H1 (cell line): ENCODE measurements around the gene GLP1R. TPM values are rescaled to one million over a fixed set of nuclear protein-coding genes. Genes with fewer than 3 reads are reported as not detected.
A peak's percentile ranks its signal among the peaks of the same experiment; 100 is the strongest.

ENCODE experiments used
- CTCF ChIA-PET: fragments of 300-600 bp; sonication (Branson Sonifier 250); formaldehyde crosslinking; loops from one replicate; lab custom pipeline; 2021; ENCODE audit not compliant: partially characterized antibody; lab: Charles Lee
- POLR2A ChIA-PET: fragments of 300-600 bp; sonication (Branson Sonifier 250); formaldehyde crosslinking; loops from one replicate; lab custom pipeline; 2021; ENCODE audit warnings: inconsistent platforms; ENCODE audit not compliant: partially characterized antibody; lab: Charles Lee
- DNase-seq, 2 experiments: peaks; one replicate each; pipeline versions ENCODE4 v3.0.0 to v3.0.0-alpha.2; 2010 to 2022; ENCODE audit warnings: low spot score in 2 of 2, low read depth in 1 of 2, mixed read lengths in 1 of 2
- FAIRE-seq: peaks from 2 replicates; lab custom pipeline; 2011; peaks lifted over from hg19 to GRCh38; lab: Jason Lieb, UNC
- H2AFZ ChIP-seq: 2 replicates; pipeline ENCODE4 v1.8.1; 2012; ENCODE audit warnings: low read length, inconsistent platforms
- H2AK5ac ChIP-seq: 2 replicates; pipeline ENCODE4 v1.6.1; 2013; ENCODE audit warnings: low read depth, low read length
- H2BK120ac ChIP-seq: replicated peaks from 2 replicates; pipeline ENCODE3; 2013; ENCODE audit warnings: low read depth, low read length, inconsistent platforms
- H2BK12ac ChIP-seq: 2 replicates; pipeline ENCODE4 v1.6.1; 2013; ENCODE audit warnings: low read depth, low read length
- H2BK15ac ChIP-seq: 2 replicates; pipeline ENCODE4 v1.6.1; 2013; ENCODE audit warnings: low read length
- H2BK20ac ChIP-seq: 2 replicates; pipeline ENCODE4 v1.6.1; 2013; ENCODE audit warnings: low read length
- H2BK5ac ChIP-seq: 2 replicates; pipeline ENCODE4 v1.6.1; 2013; ENCODE audit warnings: low read depth, low read length
- H3K14ac ChIP-seq: 2 replicates; pipeline ENCODE4 v1.6.1; 2013; ENCODE audit warnings: inconsistent platforms; ENCODE audit not compliant: insufficient read length
- H3K18ac ChIP-seq: 2 replicates; pipeline ENCODE4 v1.6.1; 2013; ENCODE audit warnings: low read length; ENCODE audit errors: extremely low read depth
- H3K23ac ChIP-seq: 2 replicates; pipeline ENCODE4 v1.6.1; 2013; ENCODE audit warnings: inconsistent platforms; ENCODE audit not compliant: insufficient read length
- H3K23me2 ChIP-seq: 2 replicates; pipeline ENCODE4 v1.6.1; 2013; ENCODE audit warnings: low read depth, low read length
- H3K27ac ChIP-seq: 2 replicates; pipeline ENCODE4 v1.6.1; 2011; ENCODE audit warnings: low read depth, low read length, inconsistent platforms
- H3K27me3 ChIP-seq, 4 experiments: replicated peaks in 1 of 4; 1 replicate in 1 of 4; 2 replicates in 3 of 4; pipeline versions ENCODE4 v1.6.1 to v1.8.1; 2011 to 2013; ENCODE audit warnings: low read length in 3 of 4, mild to moderate bottlenecking in 3 of 4, inconsistent platforms in 2 of 4, mixed read lengths in 2 of 4, moderate library complexity in 1 of 4; ENCODE audit not compliant: control insufficient read depth in 3 of 4, insufficient read depth in 3 of 4; ENCODE audit errors: extremely low read depth in 1 of 4
- H3K36me3 ChIP-seq, 4 experiments: 2 replicates each; pipeline versions ENCODE4 v1.6.1 to v1.8.1; 2011 to 2013; ENCODE audit warnings: mild to moderate bottlenecking in 4 of 4, low read length in 3 of 4, moderate library complexity in 2 of 4, control low read depth in 1 of 4, inconsistent platforms in 1 of 4; ENCODE audit not compliant: insufficient read depth in 4 of 4, control insufficient read depth in 2 of 4
- H3K4ac ChIP-seq: replicated peaks from 2 replicates; pipeline ENCODE3; 2013; ENCODE audit warnings: low read length, low read depth, mixed read lengths, inconsistent platforms; ENCODE audit not compliant: insufficient read length
- H3K4me1 ChIP-seq, 4 experiments: replicated peaks in 1 of 4; 1 replicate in 1 of 4; 2 replicates in 3 of 4; pipeline versions ENCODE4 v1.6.1 to v1.8.1; 2011 to 2013; ENCODE audit warnings: low read length in 3 of 4, inconsistent platforms in 2 of 4, mixed read lengths in 1 of 4; ENCODE audit not compliant: insufficient read depth in 4 of 4, control insufficient read depth in 3 of 4
- H3K4me2 ChIP-seq, 2 experiments: 2 replicates each; pipeline versions ENCODE4 v1.6.1 to v1.8.1; 2011 to 2013; ENCODE audit warnings: low read depth in 2 of 2, low read length in 2 of 2, control low read depth in 1 of 2, inconsistent platforms in 1 of 2, mild to moderate bottlenecking in 1 of 2; ENCODE audit not compliant: insufficient read depth in 1 of 2
- H3K4me3 ChIP-seq, 4 experiments: fragments of 200-600, 300-600 bp in 1 of 4; sonication (generic), shearing (Covaris generic), sonication (Bioruptor Twin) in 1 of 4; 2 replicates each; pipeline versions ENCODE4 v1.5.1 to v1.8.1; 2011 to 2016; ENCODE audit warnings: low read length in 4 of 4, low read depth in 3 of 4, control low read depth in 2 of 4, inconsistent platforms in 2 of 4, mild to moderate bottlenecking in 2 of 4, mixed read lengths in 1 of 4, moderate library complexity in 1 of 4; ENCODE audit not compliant: insufficient read depth in 2 of 4; ENCODE audit errors: extremely low read depth in 1 of 4
- H3K56ac ChIP-seq: replicated peaks from 2 replicates; pipeline ENCODE3; 2013; ENCODE audit warnings: low read depth, mild to moderate bottlenecking, mixed read lengths, low read length, inconsistent platforms; ENCODE audit not compliant: insufficient read length
- H3K79me1 ChIP-seq: 2 replicates; pipeline ENCODE4 v1.6.1; 2013; ENCODE audit warnings: low read depth, low read length, control low read depth
- H3K79me2 ChIP-seq, 2 experiments: 2 replicates each; pipeline versions ENCODE4 v1.6.1 to v1.8.1; 2012 to 2013; ENCODE audit warnings: low read length in 2 of 2, mild to moderate bottlenecking in 2 of 2, inconsistent platforms in 1 of 2; ENCODE audit not compliant: insufficient read depth in 2 of 2, control insufficient read depth in 1 of 2
- H3K9ac ChIP-seq, 4 experiments: replicated peaks in 1 of 4; 1 replicate in 1 of 4; 2 replicates in 3 of 4; pipeline versions ENCODE4 v1.6.1 to v1.8.1; 2011 to 2013; ENCODE audit warnings: low read depth in 3 of 4, low read length in 3 of 4, control low read depth in 2 of 4, mild to moderate bottlenecking in 2 of 4, moderate library complexity in 2 of 4, inconsistent platforms in 1 of 4; ENCODE audit errors: extremely low read depth in 1 of 4
- H3K9me3 ChIP-seq, 2 experiments: 2 replicates each; pipeline versions ENCODE4 v1.6.1 to v1.8.1; 2012 to 2013; ENCODE audit warnings: mild to moderate bottlenecking in 2 of 2, moderate library complexity in 2 of 2, control low read depth in 1 of 2, inconsistent platforms in 1 of 2, low read depth in 1 of 2, low read length in 1 of 2, mixed read lengths in 1 of 2; ENCODE audit not compliant: insufficient read depth in 2 of 2
- H4K20me1 ChIP-seq, 2 experiments: replicated peaks in 1 of 2; 2 replicates each; pipeline versions ENCODE3 to v1.8.1; 2011 to 2013; ENCODE audit warnings: inconsistent platforms in 2 of 2, low read length in 2 of 2, mild to moderate bottlenecking in 1 of 2; ENCODE audit not compliant: insufficient read depth in 2 of 2, control insufficient read depth in 1 of 2
- H4K5ac ChIP-seq: 2 replicates; pipeline ENCODE4 v1.6.1; 2013; ENCODE audit warnings: low read length, low read depth, mixed read lengths, inconsistent platforms; ENCODE audit not compliant: insufficient read length
- H4K8ac ChIP-seq: 2 replicates; pipeline ENCODE4 v1.8.0; 2013; ENCODE audit warnings: mild to moderate bottlenecking, moderate library complexity, low read length, inconsistent platforms; ENCODE audit not compliant: insufficient read depth; ENCODE audit errors: extremely low read depth
- H4K91ac ChIP-seq: replicated peaks from 2 replicates; pipeline ENCODE3; 2013; ENCODE audit warnings: low read length, mixed read lengths, inconsistent platforms; ENCODE audit not compliant: insufficient read length
- BRCA1 ChIP-seq: IDR thresholded peaks from 2 replicates; pipeline ENCODE4 v1.6.1; 2012; ENCODE audit warnings: low read depth, low read length, improper control_type of control experiment
- HDAC2 ChIP-seq, 2 experiments: fragments of 300-600 bp in 1 of 2; sonication (generic) in 1 of 2; IDR thresholded peaks; 2 replicates each; pipeline ENCODE4 v1.6.1; 2011 to 2012; ENCODE audit warnings: low read depth in 2 of 2, low read length in 2 of 2, mild to moderate bottlenecking in 2 of 2, moderate library complexity in 2 of 2, borderline replicate concordance in 1 of 2, inconsistent platforms in 1 of 2
- PHF8 ChIP-seq: fragments of 200-600 bp; sonication (generic); conservative IDR thresholded peaks from 2 replicates; pipeline ENCODE4 v1.7.1; 2012; ENCODE audit warnings: low read depth, mild to moderate bottlenecking, inconsistent platforms, low read length, moderate library complexity
- TEAD4 ChIP-seq: IDR thresholded peaks from 2 replicates; pipeline ENCODE4 v1.6.1; 2012; ENCODE audit warnings: low read depth, low read length, inconsistent platforms, mixed read lengths
- WGBS, 2 experiments: shearing (Covaris generic) in 1 of 2; methylation state at CpG; one replicate each; pipeline versions ENCODE4 v1.1.6 to v1.1.7; 2013 to 2015; ENCODE audit warnings: low lambda C conversion rate in 2 of 2, mixed read lengths in 2 of 2, inconsistent platforms in 1 of 2, low coverage in 1 of 2, missing lambda C conversion rate in 1 of 2; ENCODE audit not compliant: insufficient replicate concordance in 2 of 2, insufficient coverage in 1 of 2, insufficient read length in 1 of 2; ENCODE audit errors: extremely low coverage in 1 of 2, missing lambda C conversion rate in 1 of 2; 5-methylcytosine and 5-hydroxymethylcytosine counted together
- polyA plus RNA-seq, 7 experiments: library from polyadenylated mRNA; depleted of rRNA in 3 of 7; stranded (reverse) in 5 of 7; unstranded in 2 of 7; fragments of >200 nt in 5 of 7; fragments of 200-250 nt in 2 of 7; gene quantifications; 1 replicate in 5 of 7; 2 replicates in 1 of 7; 4 replicates in 1 of 7; pipeline versions ENCODE4 v1.2.1 to v1.2.3, GENCODE V29; 2011 to 2013; ENCODE audit warnings: missing spikeins in 2 of 7, mixed read lengths in 2 of 7
- total RNA-seq: library from RNA; stranded (reverse); fragmentation: NEBNext Ultra II Directional; extraction: Animal tissue kit (Norgen Biotek cat#: 25700); gene quantifications from 2 replicates; pipeline ENCODE4 v1.2.1, GENCODE V29; 2021

GLP1R gene
- total and polyA plus RNA-seq, 2 of the 8 experiments (the other 6 are each of a cell fraction or from before 2014, with no cell fraction given): 2.6 to 2.7 TPM

DNA sequence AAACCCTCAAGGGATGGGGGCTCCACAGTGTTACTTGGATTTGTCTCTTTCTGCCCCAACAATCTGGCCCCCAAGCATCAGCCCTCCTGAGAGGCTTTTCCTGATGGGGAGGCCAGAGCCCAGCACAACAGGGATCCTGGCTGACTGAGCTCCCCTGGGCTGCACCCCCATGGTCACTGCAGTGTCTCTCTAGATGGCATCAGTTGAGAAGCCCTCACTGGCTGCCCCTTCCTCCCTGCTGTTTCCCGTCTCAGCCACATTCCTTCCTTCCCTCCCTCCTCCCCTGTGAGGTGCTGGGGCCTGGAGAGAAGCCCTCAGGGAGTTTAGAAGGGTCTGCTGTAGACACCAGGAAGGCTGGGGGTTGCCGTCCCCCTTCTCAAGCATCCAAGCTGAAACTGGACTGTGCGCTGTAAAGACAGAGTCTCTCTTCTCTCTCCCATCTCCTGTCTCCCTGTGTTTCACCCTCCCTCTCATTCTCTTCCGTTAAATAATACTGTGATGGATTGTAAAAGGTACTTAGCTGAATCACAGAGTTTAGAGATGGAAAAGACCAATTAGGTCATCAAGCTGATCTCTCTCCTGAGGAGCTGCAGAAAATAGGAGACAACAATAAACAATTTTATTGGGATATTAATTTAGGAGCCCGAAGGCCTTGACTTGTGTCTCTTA lies 36.7 kb downstream of the GLP1R start:
- Histone ChIP-seq H2BK12ac (no peak overlapping the region; the same call in 1 of the 2 replicates), H3K4ac (no peak overlapping the region), H2AK5ac (no peak overlapping the region), H3K4me2 (no peak overlapping the region), H2BK5ac (no peak overlapping the region), H4K20me1 (no peaks in the 10 kb centered on the region), H3K36me3 (no peaks in the 10 kb centered on the region), H4K8ac (no peak overlapping the region), H2BK20ac (no peak overlapping the region), H4K91ac (no peak overlapping the region), H2BK15ac (no peak overlapping the region), H3K79me1 (no peaks in the 10 kb centered on the region), H3K18ac (no peak overlapping the region), H3K27ac (no peak overlapping the region), H3K27me3 (no peaks in the 10 kb centered on the region), H3K4me3 (no peak overlapping the region), H4K5ac (no peak overlapping the region), H3K23ac (no peak overlapping the region), H3K79me2 (no peaks in the 10 kb centered on the region), H3K9ac (no peak overlapping the region), H3K4me1 (peaks cover 4 to 29% (median 13%) of the 10 kb centered on the region in 4 experiments), H3K56ac (no peak overlapping the region), H2BK120ac (no peak overlapping the region), H3K14ac (no peak overlapping the region), H2AFZ (no peak overlapping the region), H3K23me2 (no peaks in the 10 kb centered on the region; the same call in 1 of the 2 replicates), H3K9me3 (no peaks in the 10 kb centered on the region)
- DNase-seq (peak in 1 of 2 experiments; percentile 42), FAIRE-seq (no peak)
- ChIA-PET POLR2A (no interaction called here), CTCF (interaction anchor here (0.6 to 12.5 kb wide), 13 partner anchors 9 to 225 kb away, joined by 3 to 153 read pairs (median 4); no protein-coding TSS in a partner anchor)
- TF ChIP-seq TEAD4 (peak; percentile 53; the same call in 1 of the 2 replicates), BRCA1 (no peak), PHF8 (no peak), HDAC2 (IDR thresholded peaks at IDR 0.05; ENCODE audit: borderline replicate concordance in 1 of 2, low read depth in 2 of 2, low read length in 2 of 2) (no peak)
- 84% methylated on average over 4 of the region's 5 CpGs; no CpG with 5 or more reads in 1 of the 2 experiments for WGBS, 2 experiments
